GM12873 (cell line): ENCODE results near the gene STIMATE.

ENCODE experiments used
- CTCF ChIP-seq: IDR thresholded peaks from 2 replicates; pipeline ENCODE4 v1.5.1; 2012; ENCODE audit warnings: low read depth, mild to moderate bottlenecking, moderate library complexity, low read length, control low read depth; ENCODE audit not compliant: insufficient read depth; ENCODE audit errors: missing control alignments

Gene STIMATE

DNA sequence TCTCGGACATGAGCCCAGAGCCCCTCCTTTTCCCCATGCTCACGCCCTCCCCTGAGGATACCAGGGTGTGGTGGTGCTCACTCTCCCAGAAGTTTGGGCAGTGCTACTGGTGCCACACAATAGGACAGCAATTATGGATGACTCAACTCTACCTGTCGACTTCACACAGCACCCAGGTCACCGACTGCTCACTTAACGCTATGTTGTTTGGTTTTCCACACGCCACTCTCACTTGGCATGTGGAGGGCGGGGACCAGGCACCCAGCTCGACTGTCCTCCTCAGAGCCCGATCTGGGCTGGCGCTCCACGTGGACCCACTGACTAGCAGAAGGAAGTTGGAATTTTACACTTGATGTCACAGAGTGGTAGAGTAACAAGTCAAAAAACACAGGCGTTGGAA is 30.9 kb downstream of the STIMATE start:
- no peak for TF ChIP-seq CTCF

- TF ChIP-seq CTCF, result no peak
Measured at GRCh38 chr3:52865994-52866393, 31.4 kb downstream of the STIMATE start.

DNA sequence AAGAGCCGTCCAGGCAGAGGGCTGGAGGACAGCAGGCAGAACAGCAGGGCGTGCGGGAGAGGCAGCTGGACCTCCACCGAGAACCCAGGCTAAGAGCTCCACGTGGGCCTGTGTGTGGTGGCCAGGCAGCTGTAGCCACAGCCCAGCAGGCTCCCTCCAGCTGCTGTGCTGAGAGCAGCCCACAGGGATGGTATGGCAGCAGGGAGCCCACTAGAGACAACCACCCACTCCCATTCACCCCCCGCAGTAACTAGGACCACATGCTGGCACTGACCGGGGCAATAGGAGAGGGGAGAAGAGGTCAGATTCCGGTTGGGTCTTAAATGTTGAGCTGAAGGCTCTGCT is 37.0 kb downstream of the STIMATE start:
- no peak for TF ChIP-seq CTCF

GRCh38 chr3:52859686-52860423 is 37.5 kb downstream of the STIMATE start:
- TF ChIP-seq CTCF, result no peak

GRCh38 chr3:52857864-52858263 is 39.5 kb downstream of the STIMATE start:
- no peak for TF ChIP-seq CTCF

GRCh38 chr3:52857133-52857532 is 40.2 kb downstream of the STIMATE start:
- TF ChIP-seq CTCF, result no peak

- TF ChIP-seq CTCF, result no peak
Measured at GRCh38 chr3:52856666-52857065, 40.7 kb downstream of the STIMATE start.

DNA sequence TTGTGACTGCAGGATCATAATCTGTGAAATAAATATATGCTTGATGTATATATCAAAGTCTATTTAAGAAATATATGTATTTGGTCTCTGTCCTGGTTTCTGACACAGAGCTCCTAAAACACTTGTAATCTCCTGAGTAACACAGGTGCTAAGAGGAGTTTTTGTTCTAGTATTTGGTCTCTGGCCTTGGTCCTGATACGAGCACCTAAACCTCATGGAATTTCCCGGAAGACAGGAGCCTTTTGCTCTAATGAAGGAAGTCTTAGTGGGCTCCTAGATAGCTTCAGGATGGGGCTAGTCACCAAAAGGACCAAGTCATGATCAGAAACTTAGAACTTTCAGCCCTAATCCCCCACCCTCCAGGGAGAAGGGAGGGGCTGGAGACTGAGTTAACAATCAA is 43.3 kb downstream of the STIMATE start:
- TF ChIP-seq CTCF, result no peak
